HG02798 (cell line): ENCODE measurements around the gene SNAPC4.

Experiments used
- ATAC-seq: cut with Tn5 transposase; IDR thresholded peaks from one replicate; pipeline ENCODE4 v1.9.1; 2021; ENCODE audit warnings: mild to moderate bottlenecking; ENCODE audit not compliant: unreplicated experiment, poor library complexity

SNAPC4 gene

DNA sequence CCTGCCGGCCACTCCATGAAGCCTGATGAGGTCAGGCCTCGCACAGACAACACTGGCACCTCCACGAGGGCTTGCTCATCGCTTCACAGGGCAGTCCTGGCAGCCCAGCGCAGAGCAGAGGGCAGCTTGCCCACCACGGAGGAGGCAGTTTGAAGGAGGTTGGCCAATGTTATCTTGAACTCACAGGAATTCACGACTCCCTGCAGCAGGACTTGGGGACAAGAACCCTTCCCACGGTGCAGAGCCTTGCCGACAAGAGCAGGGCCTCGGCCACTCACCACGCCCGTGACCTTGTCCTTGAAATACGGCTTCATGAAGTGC is 5.0 kb downstream of the SNAPC4 start:
- no peak for ATAC-seq

DNA sequence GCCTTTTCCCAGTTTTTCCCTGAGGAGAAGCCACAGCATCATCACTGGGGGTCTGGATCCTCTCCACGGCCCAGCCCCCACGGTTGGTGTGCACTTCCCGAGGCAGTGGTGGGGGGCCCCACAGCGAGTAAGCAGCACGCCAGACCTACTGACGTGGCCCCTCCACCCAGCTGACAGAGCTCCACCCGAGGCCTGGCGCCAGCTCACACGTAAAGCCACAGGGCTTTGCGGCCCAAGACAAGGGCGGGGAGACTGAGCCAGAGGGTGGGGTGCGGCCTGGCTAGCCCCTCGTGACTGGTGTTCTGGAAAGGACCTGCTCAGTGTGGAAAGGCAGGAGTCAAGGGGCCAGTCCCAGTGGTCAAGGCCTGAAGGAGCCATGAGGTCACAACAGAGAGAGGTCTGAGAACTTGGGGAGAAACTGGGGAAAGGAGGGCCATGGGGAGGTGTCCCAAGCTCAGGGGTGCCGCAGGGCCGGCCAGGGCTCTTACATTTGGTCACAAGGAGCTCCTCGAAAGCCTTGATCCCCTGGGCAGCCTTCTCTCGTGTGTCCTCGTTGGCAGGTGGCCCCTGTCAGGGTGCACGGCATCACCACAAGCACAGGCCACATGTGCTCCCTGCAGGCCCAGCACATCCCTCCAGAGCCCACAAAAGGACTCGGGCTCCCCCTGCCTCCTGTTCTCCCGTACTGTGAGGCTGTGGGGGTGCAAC is 5.5 kb downstream of the SNAPC4 start:
- no peak for ATAC-seq

DNA sequence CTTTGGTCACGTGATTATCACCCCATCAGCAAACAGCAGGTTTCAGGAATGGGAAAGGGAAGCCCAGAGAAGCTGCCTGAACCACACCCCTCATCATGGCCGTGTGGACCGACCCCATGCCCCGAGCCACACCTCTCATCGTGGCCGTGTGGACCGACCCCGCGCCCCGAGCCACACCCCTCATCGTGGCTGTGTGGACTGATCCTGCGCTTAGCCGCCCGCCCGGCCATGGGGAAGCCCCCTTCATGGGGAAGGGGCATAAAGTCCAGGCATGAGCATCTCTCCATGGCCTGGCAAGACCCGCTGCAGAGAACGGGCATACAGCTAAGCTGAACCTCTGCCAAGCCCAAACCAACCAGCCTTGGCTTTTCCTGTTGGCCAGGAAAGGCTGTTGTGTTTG is 6.4 kb downstream of the SNAPC4 start:
- no peak for ATAC-seq

DNA sequence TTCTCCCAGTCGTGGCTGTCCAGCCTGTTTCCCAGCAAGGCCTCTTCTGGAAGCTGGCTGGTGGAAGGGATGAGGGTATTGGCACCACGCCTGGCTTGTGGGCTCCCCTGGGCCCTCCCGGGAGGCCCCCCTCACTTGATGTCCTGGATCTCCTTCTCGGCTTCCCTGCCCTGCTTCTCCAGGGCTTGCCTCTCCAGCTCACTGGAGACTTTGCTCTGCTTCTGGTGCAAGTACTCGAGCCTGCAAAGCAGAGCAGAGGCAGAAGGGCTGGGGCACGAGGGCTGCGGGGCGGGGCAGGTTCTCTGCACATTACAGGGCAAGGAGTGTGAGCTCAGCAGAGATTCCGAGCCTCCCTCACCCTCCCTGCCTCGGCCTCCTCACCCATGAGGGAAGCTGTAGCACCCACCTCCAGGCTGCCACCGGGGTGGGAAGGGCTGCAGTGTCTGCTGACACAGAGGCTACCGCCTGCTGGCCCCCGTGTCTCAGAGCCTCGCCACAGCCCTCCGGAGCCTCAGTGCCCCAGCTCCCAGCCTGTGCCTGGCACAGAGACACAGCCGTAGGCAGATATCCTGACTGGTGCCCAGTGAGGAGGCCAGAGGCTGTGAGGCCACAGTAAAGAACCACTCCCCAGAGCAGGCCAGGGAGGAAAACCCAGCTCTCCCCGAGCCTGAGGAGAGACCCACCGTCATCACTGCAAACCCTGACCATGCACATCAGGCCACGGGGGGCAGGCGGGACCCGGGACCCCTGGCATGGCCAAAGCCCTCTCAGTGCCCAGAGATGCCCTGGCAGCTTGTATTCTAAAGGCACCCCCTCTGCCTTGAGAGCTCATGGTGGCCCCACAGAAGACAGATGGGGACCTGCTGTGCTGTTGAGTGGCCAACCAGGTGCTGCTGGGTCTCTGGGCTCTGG is 7.2 kb downstream of the SNAPC4 start:
- no peak for ATAC-seq

DNA sequence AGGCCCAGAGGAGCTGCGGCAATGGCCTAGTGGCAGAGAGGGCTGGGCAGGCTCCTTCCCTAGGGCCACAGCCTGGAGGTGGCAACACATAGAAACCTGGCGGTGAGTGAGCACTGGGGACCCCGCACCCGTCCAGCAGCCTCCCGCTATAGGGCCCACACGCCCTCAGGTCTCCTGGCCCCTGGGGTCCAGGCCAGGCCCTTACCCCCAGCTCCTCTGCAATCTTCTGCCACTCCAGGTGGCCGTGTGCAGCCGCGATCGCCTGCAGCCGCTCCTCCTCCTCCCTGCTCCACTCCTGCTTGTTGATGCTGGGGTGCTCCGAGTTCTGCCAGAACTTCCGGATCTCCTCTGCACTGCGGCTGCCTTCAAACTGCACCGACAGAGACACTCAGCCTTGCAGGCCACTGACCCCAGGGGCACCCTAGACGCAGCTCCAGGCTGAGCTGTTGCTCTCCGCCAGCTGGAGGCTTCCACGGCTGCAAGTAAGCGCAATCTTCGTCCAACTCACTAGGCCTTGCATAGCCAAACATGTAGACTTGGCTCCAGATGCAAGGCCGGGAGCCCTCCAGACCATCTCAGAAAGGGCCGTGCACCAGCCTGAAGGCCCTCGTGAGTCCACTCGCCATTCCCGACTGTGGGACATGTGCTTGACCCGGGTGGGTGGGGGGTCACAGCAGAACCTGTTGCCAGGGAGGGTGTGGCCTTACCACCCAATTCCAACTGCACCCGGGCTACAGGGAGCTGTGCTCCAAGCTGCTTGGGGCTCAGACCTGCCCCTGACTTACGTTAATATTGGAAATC is 8.0 kb downstream of the SNAPC4 start:
- no peak for ATAC-seq

DNA sequence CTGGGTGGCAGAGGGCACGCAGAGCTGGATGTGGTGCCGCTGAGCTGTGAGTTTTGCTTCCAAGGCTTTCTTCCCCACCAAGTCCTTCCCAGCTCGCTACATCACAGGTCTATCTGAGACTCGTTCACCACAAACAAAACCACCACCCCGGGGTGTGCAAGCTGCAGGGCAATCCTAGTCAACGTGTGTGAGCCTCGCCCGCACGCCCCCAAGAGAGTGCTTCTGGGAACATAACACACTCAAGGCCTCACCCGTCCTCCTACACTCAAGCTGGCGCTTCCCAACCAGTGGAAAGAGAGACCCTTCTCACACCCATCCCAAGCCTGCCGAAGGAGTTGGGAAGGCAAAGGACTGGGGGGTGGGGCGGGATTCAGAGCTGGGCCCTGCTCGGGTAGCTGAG is 10.6 kb downstream of the SNAPC4 start:
- no peak for ATAC-seq

DNA sequence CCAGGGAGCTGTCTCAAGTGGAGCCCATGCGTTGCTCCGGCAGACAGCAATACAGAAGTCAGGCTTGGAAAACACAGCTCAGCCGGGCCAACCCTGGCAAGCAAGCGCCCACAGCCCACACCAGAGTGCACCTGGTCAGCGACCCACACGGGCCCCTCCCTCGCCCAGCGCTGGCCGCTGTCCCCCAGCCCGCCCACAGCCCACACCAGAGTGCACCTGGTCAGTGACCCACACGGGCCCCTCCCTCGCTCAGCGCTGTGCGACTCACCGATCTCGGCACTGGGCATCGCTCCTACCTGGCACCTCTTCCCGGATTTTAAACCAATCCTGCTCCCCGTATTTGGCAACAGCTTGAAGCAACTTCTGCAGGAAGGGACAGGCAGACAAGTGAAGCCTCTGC is 12.8 kb downstream of the SNAPC4 start:
- no peak for ATAC-seq

DNA sequence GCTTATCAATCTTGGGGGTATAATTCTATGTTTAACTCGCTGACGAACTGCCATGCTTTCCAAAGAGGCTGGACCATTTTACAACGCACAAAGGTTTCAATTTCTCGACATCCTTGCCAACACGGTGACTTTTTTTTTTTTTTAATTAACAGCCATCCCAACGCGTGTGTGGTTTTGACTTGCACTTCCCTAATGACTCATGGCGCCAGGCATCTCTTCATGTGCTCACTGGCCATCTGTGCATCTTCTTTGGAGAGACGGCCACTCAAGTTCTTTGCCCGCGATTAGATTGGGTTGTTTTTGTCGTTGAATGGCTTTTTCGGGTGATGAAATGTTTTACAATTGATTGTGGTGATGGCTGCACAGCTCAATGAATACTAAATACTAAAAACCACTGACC is 14.0 kb downstream of the SNAPC4 start:
- ATAC-seq = no peak

DNA sequence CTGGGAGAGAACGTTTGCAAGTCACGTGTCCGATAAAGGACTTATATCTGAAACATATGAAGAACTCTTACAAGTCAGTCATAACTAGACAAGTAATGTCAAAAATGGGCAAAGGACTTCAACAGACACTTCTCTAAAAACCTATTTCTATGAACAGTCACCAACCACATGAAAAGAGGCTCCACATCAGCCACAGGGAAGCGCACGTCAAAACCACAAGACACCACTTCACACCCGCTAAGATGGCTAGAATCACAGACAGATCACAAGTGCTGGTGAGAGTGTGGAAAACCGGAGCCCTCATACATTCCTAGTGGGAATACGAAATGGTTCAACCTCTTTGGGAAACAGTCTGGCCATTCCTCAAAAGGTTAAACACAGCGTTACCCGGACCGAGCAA is 15.0 kb downstream of the SNAPC4 start:
- ATAC-seq = no peak

DNA sequence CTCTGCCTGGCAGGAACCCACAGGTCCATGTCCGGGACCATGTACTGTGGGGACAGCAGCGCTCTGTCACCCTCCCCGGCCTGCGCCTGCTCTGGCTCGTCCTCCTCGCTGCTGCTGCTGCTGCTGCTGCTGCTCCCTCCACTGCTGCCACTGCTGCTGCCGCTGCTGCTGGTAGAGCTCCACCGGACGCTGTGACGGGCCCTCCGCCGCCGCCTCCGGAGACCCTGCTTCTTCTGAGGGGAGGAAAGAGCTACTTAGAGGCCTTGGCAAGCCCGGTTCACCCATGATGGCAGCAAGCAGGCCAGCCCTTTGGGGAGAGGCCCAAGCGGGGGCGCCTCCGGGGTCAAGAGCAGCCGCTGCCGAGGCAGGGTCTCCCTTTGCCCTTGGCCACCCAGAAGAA is 16.5 kb downstream of the SNAPC4 start:
- ATAC-seq = no peak

DNA sequence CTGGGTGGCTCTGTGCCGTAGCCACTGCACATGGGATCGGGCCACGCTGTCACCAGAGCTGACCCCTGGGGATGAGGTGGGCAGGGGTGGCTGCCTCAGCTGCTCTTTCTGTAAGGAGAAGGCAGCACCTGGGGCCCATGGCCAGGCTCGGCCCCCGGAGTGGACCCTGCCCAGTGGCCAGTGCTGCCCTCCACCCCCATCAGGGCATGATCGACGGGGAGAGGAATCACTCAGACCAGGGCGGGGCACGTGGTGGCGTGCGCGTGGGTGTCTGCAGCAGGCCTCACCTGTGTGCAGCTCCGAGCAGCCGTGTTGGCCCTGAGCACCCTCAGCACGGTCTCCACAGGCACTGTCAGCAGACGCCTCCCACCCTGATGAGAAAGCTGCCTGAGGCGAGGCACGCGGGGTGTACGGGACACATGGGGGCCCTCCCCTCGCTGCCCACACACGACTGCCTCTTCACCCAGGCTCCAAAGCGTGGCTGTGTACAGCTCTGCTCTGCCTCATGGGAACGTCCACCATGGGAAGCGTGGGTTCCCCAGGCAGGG is 17.9 kb downstream of the SNAPC4 start:
- ATAC-seq = no peak

DNA sequence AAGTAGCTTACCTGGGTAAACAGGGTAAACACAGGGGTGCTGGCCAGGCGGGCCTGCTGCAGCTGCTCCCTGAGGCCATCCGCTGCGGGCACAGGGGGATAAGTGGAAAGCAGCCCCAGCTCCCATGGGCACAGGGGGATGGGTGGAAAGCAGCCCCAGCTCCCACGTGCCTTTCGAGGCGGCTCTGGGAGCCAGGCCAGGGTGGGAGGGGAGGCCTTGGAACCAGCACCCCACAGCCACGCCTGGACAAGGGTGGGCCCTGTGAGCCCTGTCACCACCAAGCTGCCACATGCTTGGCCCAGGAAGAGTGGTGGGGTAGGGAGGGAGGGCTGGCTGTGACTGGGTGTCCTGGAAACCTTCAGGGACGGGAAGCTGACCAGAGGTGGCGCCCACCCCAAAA is 18.7 kb downstream of the SNAPC4 start:
- no peak for ATAC-seq

DNA sequence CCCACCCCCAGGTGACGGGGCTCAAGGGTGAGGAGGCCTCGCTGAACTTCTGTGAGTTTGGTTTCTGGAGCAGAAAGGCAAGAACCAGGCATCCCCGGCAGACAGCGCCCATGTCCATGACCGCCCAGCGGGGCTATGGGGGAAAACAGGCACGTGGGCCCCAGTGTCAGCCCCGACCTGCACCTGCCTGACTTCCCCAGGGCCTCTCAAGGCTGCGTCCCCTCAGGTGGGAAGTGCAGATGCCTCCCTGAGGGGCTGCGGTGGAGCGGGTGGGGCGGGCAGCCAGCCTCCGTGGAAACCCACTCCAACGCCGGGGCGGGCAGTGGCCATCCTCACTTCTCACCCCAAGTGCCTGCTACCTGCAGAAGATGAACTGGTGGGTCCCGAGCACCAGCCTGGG is 19.6 kb downstream of the SNAPC4 start:
- no peak for ATAC-seq

DNA sequence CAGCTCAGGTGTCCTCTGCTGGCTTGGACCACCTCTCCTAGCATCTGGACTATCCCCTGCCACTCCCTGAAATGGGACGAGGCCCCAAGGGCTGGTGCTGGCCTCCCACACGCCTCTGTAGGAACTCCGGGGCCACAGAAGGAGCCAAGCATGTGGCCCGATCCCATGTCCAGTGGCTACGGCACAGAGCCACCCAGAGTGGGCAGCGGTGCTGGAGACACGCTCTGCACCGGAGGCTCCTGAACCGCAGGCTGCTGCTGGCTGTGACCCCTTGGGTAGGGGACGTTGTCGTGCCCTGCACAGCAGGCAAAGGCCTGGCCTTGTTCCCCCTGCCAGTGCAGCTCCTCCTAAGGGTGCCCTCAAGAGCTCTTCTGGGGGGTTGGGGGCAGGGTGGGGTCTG is 20.1 kb downstream of the SNAPC4 start:
- no peak for ATAC-seq

DNA sequence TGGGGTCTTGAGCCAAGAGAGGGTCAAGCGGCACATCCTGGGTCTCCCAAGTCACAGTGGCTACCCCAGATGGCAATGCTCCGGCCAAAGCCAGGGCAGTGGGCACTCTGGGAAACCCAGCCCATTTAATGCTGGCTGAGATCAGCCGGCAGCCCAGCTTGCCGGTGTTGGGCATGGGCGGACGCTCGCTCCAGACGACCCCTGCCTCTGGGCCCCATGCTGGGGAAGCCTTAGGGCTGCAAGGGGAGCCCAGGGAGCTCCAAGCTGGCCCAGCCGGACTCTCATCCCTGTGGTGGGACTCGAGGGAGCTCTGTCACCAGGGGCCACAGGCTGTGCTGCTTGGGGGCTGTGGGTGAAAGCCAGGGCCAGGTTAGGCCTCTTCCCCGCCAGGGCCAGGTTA is 20.6 kb downstream of the SNAPC4 start:
- no peak for ATAC-seq

DNA sequence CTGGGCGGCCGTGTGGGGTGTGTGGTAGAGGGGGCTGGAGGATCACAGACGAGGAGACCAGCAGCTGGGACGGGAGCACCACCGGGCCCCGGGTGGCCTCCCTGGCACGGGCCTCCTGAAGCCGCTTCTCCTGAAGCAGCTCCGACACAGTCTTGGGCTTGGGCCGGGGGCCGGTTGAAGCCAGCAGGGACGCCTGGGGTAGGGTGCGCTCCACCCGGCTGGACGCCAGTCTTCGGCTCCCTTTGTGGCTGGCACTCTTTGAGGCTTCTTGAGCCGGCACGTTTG is 21.0 kb downstream of the SNAPC4 start:
- no peak for ATAC-seq

DNA sequence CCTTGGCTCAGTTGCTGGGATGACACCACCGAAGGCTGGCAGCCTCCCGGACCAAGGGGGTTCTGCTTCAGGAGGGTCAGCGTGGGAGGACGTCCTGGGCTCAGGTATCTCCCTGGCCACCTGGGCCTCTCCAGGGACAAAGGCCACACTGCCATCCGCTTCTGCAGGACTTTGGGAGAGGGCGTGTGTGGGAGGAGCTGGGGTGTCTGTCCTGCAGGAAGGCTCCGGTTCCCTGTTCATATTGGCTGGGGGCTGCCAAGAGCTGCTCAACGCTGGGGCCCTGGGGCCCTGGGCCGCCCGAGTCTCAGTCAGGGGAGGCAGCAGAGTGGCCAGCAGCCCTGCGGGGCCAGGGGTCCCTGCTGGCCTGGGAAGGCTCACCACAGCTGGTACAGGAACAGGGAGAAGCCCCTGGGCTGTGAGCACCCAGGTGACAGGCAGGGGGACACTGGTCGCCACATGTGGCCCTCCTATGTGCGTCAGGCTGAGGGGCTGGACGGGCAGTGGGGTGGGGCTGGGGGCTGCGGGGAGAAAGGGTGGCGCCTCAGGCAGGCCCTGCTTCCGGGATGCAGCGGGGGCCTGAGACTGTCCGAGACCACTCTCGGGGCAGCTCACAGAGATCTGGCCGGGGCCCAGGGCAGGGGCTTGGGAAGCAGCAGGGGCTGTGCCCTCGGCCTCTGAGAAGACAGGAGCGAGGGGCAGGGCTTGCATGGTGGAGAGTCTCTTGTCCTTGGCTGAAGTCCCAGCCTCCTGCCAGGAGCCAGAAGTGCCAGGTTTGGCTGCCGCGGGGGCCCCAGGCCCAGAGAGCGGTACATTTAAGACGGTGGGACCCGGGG is 21.6 kb downstream of the SNAPC4 start:
- no peak for ATAC-seq

DNA sequence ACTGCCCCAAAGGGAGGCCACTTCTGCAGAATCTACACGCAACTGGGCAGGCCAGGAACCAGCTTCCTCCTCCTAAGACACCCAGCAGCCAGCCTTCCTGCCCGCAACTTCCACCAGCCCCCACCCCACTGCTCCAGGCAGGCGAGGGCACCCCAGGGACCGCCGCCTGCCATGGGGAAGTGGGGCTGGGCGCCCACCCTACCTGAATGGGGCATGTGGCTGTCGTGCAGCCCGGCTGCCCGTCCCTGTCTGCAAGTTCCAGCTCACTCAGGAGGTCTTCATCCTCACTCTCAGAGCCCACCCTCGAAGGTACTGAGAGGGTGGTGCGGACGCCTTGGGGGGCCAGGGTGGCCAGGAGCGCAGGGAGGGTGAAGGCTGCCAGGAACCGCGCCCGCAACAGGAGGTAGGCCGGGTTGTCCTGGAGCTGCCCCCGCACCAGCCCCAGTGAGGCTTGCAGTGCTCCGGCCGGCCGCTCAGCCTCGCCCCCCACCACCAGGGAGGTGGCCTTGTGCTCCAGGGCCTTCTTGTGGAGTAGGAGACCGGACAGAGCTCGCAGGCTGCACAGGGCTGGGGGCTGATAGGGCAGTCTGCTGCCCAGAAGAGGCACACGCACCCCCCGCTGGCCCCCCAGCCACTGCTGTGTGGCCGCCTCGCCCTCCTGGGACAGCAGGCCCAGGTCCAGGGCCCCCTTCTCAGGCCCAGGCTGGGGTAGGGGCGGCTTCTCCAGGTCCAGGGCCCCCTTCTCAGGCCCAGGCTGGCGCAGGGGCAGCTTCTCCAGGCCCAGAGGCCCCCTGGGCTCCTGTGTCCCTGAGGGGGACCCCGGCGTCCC is 22.4 kb downstream of the SNAPC4 start:
- ATAC-seq = no peak

DNA sequence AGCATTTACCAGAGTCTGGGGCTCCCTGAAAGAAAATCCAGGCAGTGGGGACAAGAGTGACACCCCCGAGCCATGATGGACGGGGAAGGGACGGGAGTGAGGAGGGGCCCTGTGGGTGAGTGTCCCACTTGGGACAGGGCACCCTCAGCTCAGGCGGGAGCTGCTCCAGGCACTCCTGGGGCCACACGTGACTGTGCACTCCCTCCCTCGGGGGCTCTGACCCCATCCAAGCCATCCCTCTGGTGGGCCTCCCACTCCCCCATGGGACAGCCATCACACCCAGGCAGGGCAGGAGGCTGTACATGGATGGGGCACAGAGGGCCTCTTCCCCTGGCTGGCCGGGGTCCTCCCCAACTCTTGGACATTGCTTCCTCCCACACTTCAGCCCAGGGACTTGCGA is 23.5 kb downstream of the SNAPC4 start:
- ATAC-seq = no peak
